NCI-H1092 treated with DMSO at 0.1 percent for 48 hours (cell line): Measurements from ENCODE around the gene ERBB4.

ENCODE experiments used
- DNase-seq: peaks from one replicate; lab custom pipeline; 2025; lab: John Stamatoyannopoulos, UW

The ERBB4 gene

DNA sequence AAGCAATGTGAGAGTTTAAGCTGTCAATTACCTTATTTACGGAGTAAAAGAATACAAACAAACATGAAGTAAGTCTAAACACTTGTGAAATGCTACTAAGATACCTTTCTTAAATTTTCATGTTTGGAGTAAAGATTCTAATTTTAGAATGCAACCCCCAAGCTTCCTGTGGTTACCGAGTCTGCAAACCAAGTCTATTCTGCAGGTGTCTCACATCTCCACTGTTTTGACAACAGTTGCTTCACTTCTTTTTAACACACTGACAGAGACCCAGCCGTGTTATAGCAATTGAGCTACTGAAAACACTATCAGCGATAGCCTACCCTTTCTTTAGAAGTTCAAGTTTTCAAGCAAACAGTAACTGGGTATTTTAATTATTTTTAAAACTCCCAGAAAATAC is 608.3 kb downstream of the ERBB4 start:
- no peak for DNase-seq

DNA sequence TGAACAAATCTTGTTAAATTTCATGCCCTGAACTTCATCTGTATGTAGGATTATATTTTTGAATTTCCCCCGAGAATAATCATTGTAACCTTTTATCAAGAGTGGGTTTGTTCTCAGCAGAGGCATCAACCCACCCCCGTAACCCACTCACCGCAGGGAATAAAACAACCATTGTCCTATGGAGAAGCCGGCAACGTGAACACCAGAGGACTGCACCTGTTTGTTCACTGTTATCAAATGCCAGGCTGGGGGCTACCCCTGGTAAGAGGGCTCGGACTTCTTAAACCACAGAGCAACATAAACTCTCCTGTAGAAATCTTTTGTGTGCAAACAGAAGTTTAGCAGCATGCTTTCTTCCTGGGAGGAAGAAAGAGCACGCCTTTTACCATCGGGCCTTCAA is 610.4 kb downstream of the ERBB4 start:
- no peak for DNase-seq

DNA sequence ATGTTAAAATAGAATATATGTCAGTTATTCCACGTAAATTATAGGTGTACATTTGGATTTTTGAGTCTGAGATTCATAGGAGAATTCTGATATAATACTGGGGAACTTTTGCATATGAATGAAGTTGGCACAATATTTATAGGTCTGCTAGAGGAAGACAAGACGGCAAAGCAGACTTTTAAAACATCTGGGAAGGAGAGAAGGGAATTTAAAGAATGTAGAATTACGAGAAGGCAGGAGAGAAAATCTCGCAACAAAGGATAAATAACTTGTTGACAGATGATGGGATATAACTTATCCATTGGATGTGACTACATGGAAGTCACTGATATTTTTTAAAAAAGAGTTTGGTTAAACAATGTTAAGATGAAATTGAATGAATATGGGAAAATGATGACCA is 615.6 kb downstream of the ERBB4 start:
- DNase-seq: no peak

DNA sequence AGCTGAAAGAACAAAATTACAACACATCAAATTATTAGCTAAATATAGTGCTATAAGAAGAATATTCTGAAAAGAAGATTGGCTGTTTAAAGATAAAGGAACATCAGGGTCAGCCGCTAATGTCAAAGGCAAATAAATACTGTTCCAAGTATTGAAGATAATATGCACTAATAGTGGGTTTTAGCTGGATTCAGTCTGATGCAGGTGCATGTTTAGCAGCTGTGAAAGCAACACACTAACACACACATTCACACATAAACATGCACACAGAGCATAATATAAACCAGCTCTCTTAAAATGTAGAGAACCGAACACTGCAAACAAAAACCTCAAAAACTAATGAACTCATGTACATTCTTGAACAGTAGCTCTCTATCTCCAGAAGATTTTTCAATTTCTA is 634.6 kb downstream of the ERBB4 start:
- no peak for DNase-seq

DNA sequence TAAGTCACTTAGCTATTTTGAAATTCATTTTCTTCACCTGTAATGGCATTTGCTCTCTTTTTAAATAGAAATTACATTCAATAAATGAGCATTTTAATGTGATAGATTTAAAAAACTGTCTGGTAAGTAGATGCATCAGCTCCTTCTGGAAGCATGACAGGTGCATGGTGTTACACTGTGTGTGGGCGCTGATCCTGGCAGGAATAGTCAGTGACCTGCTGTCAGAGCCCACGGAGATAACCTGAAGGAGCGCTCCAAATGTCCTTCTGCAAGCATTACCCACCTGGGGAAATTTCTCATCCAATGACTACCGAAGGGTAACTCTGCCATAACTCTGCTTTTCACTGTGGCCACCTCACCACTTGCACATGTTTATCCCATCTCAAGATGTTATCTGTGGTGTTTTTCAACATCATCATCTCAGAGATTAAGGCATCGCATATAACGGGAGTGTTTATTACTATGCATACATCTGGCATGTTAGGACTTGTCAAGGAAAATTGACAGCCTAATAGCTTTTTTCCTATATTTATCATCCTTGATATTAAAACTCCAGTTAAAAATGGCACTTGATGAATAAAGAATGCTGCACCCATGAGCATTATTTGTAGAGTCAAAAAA is 637.3 kb downstream of the ERBB4 start:
- no peak for DNase-seq

DNA sequence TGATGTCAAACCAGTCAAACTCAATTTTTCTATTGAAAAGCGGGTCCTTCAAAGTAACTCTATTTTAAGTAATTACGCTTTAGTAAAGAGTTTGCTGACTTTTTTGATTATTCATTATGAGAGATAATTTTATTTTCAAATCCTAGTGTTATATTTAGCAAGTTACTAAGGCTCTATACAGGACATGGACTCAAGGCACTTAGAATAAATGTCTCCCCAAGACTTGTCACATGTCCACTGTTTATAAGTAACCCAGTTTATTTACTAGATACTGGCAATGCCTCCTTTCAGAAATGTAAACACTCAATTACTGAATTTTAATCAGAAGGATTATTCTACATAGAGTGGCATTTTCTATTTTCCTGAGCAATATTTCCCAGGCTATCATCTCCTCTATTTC is 638.1 kb downstream of the ERBB4 start:
- no peak for DNase-seq

DNA sequence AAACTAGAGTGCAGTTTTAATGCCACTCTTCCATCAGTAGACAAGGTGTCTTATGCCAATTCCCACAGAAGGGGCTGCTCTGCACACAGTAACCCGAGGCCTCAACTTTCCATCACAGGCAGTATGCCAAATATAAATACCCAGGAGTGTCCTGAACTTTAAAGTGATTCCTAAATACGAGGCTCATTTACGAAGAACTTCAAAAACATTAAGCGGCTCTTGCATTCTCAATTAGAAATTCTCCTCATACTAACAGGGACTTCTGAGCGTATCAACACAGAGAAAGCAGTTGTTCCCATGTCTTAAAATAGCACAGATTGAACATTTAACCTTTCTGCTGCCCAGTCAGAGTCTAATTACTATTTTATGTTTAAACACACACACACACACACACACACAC is 638.6 kb downstream of the ERBB4 start:
- DNase-seq: no peak

- no peak for DNase-seq
These were observed 639.9 kb downstream of the ERBB4 start for GRCh38 chr2:211898702-211899101.

DNA sequence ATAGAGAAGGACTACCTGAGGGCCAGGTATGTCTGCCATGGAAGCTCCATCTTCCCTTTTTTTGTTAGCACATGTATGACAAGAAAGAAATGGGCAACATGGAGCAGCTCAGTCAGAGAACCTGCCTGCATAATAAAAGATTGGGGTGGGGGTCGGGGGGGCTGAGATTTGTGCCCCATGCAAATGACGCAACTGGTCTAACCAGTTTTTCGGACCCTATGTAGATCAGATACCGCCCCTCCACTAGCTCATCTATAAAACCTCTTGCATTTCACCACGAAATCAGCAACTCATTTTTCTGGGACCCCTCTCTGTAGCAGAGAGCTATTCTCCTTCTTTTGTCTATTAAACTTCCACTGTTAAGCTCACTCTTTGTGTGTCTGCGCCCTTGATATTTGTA is 657.2 kb downstream of the ERBB4 start:
- no peak for DNase-seq

- DNase-seq: no peak
These were observed 659.3 kb downstream of the ERBB4 start for GRCh38 chr2:211879323-211879722.

- no peak for DNase-seq
These were observed 661.5 kb downstream of the ERBB4 start for GRCh38 chr2:211877061-211877460.

DNA sequence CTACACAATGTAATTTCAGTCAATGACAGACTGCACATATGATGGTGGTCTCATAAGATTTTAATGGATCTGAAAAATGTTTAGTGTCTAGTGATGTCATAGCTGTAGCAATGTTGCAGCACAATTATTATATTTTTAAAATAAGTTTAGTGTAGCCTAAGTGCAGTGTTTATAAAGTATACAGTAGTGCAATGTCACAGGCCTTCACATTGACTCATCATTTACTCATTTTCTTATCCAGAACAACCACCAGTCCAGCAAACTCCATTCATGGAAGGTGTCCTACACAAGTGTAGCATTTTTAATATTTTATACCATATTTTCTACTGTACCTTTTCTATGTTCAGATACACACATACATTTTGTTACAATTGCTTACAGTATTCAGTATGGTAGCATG is 663.1 kb downstream of the ERBB4 start:
- no peak for DNase-seq

- DNase-seq: no peak
These were observed 669.5 kb downstream of the ERBB4 start for GRCh38 chr2:211868996-211869533.

GRCh38 chr2:211867845-211868451 is 670.7 kb downstream of the ERBB4 start:
- DNase-seq: no peak

GRCh38 chr2:211864328-211864727 is 674.3 kb downstream of the ERBB4 start:
- no peak for DNase-seq

DNA sequence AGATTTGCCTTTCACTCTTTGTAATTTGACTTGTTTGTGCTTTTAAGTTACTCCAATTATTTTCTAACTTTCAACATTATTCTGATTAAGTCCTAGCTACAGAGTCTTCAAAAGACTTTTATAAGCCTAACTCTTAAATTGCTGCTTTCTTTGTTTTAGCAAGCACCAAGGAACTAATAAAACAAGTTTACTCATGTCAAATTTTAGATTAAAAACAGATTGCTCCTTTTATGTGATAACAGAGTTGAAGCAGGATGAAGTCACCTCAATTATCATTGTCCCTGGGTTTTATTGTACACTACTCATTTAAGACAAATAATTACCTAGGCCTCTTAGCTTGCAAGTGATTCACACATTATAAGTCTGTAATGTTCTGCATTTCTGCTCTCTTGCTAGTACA is 678.4 kb downstream of the ERBB4 start:
- DNase-seq: no peak

DNA sequence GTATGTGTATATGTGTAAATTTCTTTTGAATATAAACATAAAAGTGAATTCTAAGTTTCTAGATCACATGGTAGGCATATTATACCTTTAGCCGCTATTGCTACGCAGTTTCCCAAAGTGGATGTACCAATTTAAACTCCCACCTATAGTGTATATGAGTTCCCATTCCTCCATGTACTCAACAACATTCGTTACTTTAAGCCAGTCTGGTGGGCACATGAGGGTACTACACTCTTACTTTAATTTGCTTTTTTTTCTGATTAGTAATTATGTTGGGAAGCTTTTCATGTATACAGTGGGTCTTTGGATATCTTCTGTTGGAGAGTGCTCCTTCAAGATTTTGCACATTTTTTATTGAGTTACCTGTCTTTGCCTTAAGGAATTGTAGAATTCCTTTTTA is 683.8 kb downstream of the ERBB4 start:
- DNase-seq: no peak

DNA sequence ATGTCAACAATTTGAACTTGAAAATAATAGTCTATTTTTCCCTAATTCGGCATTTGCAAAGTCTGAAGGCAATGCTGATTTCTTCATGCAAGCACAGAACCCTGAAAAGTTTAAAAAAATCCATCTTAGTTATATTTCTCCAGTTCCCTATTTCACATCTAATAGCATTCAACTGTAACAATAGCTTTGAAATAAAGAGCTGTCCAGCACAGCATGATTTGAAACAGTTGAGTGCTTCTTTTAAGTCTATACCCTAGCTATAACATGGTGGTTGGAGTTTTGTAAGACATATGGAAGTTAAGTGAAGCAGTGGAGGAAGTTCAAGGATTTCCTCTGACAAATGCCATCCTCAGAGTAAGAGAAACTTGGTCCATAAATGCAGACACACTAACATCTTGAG is 691.9 kb downstream of the ERBB4 start:
- no peak for DNase-seq

GRCh38 chr2:211846036-211846400 is 692.6 kb downstream of the ERBB4 start:
- no peak for DNase-seq

DNA sequence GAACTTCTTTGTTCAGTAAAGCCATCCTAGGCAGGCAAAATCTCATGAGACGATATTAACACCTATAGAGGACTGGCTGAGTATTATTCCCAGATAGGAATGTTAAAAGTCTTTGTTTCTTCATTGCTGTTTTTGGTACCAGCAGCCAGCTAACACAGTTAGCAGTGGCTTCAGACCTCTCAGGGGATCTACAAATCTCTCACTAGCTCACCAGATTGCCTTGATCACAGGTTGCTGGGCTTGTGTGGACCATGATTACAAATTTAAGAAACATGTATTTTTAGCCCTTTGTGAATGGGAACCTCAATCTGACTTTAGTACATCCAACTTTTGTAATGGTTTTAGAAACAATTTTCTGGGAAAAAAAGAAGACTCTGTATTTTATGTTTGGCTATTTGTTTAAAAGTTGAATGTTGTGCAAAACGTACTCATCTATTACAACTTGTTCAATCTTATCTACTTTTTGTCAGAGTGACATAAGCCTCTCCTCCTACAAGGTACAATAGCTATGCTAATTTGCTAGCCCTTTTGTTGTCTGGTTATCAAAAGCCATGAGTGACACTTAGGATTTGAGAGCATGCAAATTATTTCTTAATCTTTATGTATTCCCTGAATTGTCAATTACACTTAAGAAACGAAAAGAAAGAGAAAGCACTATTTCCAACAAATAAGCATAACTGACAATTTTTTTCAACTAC is 693.1 kb downstream of the ERBB4 start:
- no peak for DNase-seq

GRCh38 chr2:211837706-211838105 is 700.9 kb downstream of the ERBB4 start:
- no peak for DNase-seq

- no peak for DNase-seq
These were observed 701.4 kb downstream of the ERBB4 start for GRCh38 chr2:211837206-211837605.

DNA sequence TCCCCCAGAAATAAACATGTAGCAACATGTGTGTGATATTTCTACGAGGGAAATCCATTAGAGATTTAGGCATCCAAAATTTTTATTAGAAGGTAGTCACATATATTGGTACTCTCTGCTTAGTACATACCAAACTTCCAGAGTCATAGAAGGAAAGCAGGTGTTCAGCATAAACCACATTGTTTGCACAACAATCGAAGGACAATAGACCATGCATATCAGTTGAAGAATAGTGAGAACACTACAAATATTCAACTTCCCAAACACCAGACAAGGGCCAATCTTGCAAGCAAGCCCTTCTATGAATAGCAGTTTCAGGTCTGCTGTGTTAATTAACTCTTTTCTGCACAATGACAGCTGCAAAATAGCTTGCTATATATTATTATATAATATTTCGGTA is 702.2 kb downstream of the ERBB4 start:
- DNase-seq: peak; percentile 37

DNA sequence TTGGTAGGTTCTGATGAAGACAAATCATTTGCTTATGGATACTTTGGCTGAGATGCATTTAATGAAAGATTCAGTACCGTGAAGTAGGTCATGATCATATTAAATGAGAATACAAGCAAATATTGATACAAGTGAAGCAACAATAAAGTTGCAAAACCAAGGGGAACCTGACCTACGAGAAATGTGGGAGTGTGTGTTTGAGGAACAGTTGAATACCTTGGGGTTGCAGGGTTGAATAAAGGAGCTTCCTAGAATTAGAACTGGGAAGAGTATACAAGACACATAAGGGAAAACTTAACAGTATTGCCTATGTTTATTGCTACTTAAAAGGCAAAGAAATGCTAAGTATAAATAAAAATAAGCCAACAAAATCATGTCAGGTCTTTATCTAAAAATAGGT is 702.9 kb downstream of the ERBB4 start:
- DNase-seq: no peak
